Neural progenitor cell (in vitro differentiated cells): ENCODE measurements around the gene MED13.

ENCODE experiments used
- CTCF ChIP-seq: fragments of 200-600 bp; sonication (generic); IDR thresholded peaks from 2 replicates; pipeline ENCODE4 v1.5.1; 2017; ENCODE audit warnings: antibody characterized with exemption, mild to moderate bottlenecking
- EZH2 ChIP-seq: fragments of 200-600 bp; sonication (generic); IDR thresholded peaks from 2 replicates; pipeline ENCODE4 v1.6.1; 2017; ENCODE audit warnings: antibody characterized with exemption, mild to moderate bottlenecking, moderate library complexity

GRCh38 chr17:61972311-61972710 lies 92.8 kb downstream of the MED13 start:
- TF ChIP-seq CTCF (no peak), EZH2 (no peak)
